NOMO-1 (cell line): ENCODE results near the gene EFEMP2.

Experiments
- DNase-seq, 2 experiments: peaks; one replicate each; lab custom pipeline; 2025; ENCODE audit not compliant: unreplicated experiment in 2 of 2; lab: John Stamatoyannopoulos, UW

Gene EFEMP2

DNA sequence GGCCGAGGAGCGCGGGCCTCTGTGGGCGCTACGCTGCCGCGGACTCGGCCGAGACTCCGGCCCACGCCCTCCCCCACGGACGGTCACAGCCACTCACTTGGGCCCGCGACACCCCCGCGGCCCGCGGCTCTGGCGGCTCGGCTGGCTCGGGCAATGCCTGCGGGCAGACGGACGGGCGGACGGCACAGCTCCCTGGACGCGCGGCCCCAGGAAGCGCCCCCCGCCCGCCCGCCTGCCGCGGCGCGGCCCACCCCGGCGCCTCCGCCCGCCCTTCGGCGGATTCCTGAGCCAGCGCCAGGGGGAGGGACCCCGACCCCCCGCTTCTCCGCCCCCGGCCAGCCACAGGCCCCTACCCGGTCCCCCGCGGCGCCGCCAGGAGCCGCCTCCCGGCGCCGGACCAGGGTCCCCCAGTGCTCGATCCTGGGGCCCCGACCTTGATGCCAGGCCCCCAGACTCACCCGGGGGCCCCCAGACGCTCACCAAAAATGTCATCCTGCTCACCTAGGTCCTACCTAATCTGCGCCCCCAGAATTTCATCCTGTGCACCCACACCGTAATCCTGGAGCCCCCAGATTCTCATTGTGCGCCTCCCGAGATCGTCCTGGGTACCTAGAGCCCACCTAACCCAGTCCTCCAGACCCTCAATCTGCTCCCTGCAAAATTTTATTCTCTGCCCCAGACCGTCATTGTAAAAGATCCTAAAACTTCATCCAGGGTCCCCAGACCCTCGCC, at the start of gene EFEMP2:
TSS of gene EFEMP2 (minus strand) at position 215 of the 732 bp plus-strand sequence. CDS start 446 bp downstream, outside the sequence.
- no peak for DNase-seq

DNA sequence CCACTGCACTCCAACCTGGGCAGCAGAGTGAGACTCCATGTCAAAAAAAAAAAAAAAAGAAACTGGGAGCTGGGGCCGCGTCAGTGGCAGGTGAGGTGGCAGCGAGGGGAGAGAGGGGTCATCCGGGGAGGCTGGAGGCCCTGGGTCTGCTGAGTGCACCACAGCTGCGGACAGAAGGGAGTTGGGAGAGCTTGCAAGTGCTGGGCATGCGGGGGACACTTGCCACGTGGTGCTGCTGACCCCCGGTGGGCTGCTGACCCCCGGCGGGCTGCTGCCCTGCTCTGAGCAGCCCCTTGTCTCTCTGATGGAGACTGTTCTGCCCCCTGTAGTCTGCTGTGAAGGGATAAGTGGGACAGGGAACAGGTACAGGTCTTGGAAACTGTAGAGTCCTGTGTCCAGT, 49.3 kb upstream of the EFEMP2 start:
- DNase-seq: no peak

DNA sequence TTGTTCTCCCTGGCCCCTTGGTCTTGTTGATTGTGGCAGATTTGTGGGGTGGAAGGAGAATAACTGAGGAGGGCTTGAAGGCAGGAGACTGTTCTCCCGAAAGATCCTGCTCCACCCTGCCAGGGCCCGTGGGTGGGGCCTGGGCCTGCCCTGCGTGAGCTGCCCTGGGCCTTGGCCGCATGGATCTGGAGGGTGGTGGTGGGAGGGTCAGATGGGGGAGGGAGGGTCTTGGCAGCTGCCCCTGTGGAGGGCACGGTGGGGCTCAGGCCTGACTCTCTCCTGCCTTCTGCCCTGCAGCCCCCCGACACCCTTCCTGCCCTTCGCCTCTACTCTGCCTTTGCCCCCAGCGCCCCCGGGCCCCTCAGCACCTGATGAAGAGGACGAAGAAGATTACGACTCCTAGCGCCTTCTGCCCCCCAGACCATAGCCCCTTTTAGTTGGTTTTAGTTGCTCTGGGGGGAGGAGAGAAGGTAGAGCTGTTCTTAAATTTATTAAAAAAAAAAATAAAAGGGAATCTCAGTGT, 48.5 kb upstream of the EFEMP2 start:
- no peak for DNase-seq

DNA sequence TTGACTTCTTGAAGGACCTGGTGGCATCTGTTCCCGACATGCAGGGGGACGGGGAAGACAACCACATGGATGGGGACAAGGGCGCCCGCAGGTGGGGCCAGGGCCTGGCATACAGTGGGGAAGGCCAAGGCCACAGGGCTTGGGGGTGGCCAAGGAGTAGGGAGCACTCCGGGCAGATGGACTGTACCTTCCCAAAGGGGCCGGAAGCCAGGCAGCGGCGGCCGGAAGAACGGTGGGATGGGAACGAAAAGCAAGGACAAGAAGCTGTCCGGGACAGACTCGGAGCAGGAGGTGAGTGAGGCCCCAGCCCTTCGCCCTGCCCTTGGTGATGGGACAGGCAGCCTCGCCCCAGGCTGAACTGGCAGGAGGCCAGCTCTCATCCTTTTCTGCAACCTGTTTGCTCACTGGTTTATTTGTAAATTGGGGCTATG, 47.8 kb upstream of the EFEMP2 start:
- DNase-seq: no peak

DNA sequence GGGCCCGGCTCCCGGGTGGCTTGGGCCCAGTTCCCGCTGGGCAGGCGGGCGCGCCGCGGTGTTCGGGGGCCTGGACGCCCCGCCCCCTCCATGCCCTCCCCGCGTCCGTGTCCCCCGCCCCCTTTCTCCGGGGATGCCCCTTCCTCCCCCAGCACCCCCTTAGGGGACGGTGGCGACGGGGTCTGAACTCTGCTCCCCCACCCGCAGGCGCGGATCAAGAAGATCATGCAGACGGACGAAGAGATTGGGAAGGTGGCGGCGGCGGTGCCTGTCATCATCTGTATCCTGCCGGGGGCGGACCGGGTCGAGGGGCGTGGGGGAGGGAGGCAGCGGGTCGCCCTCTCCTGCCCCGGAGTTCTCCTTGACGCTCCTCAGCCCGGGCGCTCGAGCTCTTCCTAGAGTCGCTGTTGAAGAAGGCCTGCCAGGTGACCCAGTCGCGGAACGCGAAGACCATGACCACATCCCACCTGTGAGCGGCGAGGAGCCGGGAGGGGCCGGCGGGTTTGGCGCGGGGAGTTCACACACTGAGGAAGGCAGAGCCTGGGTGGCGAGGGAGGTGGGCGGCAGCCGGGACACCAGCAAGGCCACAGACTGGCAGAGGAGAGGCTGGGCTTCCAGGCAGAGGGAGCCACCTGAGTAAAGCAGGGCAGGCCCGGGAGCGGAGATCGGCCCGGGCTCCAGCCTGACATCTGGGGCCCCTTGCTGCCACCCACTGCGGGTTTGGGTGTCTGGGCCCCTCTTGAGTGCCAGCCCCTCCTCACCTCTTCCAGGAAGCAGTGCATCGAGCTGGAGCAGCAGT, 47.2 kb upstream of the EFEMP2 start:
- peak in 1 of 2 experiments; percentile 46 for DNase-seq

DNA sequence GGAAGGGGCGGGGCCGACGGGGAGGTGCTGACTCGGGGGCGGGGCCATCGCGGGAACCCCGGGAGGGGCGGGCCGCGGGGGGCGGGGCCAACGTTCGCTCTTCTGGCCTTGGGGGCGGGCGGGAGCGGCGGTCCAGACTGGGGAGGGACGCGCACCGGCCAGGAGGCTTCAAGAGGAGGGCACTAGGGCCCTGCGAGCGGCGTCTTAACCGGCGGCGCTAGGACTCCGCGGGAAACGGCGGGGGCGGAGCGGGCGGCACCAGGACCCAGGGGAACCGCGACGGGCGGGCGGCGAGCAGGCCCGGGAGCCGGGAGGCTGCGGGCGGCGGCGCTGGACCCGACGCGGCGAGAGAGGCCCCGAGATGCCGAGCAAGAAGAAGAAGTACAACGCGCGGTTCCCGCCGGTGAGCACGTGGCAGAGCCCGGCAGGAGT, 46.6 kb upstream of the EFEMP2 start, which contains the start of gene DRAP1:
TSS of gene DRAP1 (plus strand) at position 286 of the 432 bp plus-strand sequence. CDS start at position 362, 76 bp downstream.
- peak; percentile 95 to 99 for DNase-seq

DNA sequence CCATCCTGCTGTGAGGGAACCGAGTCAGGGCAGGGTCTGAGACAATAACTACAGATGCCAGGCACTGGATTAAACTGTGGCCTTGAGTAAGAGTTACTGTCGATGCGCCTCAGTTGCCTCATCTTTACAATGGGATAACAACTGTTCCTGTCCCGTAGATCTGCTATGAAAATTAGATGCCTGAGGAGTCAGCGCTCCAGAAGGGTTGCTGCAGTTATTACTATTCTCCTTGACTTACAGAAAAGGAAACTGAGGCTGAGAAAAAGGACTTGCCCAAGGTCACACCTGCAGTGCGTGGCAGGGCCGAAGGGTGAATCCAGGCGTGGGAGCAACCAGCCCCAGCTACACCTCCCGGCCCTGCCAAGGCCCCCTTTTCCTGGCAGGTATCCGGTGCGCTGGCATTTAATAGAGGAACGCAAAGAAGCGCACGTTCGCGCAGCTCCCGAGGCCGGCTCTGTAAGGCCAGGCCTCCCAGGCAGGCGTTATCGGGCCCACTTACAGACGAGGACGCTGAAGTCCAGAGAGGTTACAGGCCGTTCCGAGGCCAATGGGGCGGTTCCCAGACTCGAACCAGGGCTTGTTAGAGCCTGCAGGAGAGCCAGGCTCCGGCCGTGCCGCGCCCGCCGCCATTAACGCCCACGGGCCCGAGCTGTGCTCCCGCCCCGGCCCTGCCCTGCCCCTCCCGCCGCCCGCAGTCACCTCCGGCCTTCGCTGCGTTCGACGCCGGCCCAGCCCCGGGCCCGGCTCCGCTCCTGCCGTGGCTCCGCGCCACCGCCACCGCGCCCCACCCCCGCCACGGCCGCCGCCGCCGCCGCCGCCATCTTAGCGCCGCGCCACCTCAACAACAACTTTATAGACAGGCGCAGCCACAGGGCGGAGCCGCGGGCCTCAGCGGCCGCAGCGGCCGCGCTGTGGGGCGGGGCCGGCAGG, 45.9 kb upstream of the EFEMP2 start, which contains the start of gene C11orf68:
TSS of gene C11orf68 (minus strand) at position 852 of the 930 bp plus-strand sequence. CDS start at position 821, 31 bp downstream.
- no peak for DNase-seq

DNA sequence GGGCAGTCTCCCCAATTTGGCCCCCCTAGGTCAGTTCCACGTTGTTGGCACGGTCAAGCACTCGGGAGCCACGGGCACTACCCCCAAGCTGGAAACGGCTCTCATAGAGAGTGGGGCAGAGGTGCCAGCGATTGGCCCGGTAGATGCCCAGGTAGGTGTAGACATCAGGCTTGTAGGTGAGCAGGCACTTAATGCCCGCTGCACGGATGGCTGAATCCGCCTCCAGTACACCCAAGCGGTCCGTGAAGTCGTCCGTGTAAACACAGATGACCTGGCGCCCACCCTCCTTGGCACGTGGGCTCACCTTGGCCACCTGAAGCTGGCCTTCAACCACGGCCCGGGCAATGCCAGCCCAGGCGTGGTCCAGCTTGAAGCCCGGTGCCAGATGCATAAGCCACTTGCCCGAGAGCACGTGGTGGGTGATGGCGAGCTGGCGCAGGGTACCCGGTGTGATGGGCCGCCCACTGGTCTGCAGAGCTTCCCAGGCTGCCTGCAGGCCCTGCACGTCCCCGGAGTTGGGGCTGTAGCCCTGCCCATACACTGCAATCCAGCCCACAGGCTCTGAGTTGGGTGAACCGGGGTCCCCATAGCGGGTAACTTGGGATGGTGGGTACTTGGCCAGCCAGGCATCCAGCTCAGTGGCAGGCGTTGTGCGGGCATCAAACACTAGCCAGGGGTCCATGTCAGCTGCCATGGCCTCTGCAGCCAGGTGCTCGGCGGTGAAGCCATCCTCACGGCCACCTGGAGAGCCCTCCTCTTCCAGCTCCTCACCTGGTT, 45.0 kb upstream of the EFEMP2 start:
- DNase-seq: no peak

DNA sequence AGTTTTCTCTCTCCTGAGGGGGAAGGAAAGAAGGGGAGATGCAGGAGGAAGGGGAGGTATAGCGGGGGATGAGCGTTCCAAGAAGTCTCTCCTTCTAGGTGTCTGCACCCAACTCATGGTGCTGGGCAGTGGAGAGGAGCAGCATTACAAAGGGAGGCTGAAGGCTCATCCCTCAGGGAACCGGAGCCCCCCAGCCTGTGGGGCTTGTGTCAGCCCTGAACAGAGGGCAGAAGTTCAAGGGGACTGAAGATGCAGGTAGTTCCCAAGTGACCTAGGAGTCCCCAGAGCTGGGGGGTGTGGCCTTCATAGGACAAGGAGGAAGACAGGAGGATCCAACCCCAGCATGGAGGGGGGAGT, 44.5 kb upstream of the EFEMP2 start:
- DNase-seq: no peak

DNA sequence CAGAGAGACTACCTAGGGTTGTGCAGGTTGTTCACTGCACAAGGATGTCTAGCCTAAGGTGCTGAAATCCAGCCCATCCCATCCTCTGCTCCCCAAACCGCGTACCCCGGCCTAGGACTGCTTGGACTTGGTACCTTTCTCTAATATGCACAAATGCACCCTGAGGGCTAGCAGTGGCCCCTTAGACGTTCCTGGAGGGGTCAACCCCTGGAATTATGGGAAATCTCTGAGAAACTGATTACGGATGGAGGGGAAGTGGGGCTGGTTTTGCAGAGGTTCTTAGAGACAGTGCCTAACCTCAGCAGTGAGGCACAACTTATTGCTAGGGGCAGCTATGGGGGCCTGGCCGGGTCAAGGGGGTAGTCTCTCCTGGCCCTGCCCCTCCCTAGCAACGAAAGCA, 43.8 kb upstream of the EFEMP2 start:
- no peak for DNase-seq

DNA sequence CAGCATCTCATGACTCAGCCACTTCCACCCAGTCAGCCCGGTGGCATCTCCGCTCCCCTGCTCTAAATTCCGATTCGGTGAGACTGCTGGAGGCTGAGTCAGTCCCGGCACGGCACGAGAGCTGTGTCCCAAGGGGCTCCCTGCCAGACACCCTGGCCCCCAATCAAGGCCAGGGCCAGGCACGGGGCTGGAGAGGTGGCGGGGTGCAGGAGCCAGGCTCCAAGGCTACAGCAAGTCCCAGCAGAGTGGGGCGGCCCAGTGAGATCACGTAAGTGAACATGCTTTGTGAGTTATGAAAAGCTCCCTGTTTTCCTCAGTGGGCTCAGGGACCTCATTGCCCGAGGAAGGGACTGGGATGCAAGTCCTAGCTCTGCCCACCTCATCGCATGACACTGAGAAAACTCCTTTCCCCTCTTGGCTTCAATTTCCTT, 43.2 kb upstream of the EFEMP2 start:
- no peak for DNase-seq

DNA sequence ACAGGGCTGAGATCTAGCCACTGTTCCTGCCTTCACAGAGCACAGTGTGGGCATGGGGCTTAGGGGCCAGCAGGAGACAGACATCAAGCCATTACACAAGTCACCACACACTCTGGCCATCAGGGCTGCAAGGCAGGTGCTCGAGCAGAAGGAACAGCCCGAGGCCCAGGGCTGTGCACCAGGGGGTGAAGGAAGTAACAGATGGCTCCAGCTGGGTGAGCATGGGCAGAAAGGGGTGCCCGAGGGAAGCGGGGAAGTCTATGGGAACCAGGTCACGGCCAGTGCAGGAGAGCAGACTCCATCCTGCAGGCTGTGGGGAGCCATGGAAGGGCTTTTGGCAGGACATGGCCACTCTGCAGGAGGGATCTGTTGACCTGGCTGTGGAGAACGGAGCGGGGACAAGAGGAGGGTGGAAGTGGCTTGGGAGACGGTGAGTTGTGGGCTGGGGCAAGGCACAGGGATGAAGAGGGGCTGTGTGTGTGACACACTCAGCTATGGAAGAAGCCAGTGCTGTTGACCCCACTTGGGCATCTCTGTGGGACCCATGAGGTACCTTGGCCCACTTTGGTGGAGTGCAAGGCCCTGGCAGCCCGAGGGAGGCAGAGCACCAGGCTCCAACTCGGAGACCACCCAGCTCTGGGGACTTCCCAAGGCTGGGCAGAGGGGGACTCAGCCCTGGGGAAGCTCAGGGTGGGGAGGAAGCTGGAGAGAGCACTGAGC, 42.7 kb upstream of the EFEMP2 start:
- no peak for DNase-seq

DNA sequence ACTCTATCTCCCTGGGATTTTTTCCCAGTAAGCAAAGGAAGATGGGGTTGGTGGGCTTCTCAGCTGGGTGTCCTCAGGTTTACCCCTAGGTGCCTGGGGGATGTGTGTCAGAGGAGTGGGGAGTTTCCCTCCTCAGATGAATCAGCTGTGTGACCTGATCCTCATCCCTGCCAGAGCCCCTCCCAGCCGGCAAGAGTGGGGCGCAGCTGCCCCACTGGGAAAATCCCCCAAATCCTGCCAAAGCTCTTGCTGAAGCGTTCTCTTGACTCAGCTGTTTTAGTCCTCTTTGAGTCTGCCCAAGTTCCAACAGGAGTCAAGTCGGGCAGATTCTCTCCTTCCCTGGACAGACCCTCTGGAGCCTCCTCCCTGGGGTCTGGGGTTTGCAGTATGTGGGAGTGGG, 40.2 kb upstream of the EFEMP2 start:
- no peak for DNase-seq

DNA sequence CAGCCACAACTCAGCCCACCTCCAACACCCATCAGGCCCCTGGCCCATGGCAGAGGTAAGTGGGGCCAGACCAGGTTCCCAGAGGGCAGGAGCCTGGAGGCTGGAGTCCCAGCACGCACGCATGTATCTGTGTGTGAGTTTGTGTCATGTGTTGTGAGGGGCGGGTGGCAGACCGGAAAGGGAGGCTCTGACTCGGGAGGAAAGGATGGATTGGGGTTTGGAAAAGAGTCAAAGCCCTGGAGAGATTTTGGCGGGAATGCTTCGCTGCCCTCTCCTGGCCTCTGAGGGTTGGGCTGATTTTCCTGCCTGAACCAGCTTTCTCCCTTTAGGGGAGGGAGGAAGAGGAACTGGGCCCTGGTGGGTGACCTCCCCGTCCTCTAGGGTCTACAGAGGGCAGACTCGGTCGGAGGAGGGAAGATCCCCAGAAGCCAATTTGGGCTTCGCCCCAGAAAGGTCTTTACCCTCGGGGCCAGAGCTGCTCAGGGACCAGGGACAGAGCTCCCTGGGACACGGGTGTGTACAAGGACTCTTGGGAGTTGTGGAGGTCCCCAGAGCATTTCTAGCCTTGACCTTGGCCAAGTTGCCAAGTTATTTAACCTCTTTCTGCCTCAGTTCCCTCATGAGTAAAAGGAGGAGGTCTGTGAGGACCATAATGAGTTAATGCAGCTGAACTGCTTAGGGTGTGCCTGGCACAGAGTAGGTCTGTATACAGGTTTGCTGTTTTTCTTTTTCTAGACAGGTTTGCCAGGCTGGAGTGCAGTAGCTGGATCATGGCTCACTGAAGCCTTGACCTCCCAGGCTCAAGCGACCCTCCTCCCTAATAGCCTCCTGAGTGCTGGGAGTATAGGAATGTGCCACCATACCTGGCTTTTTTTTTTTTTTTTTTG, 39.3 kb upstream of the EFEMP2 start:
- DNase-seq: no peak

DNA sequence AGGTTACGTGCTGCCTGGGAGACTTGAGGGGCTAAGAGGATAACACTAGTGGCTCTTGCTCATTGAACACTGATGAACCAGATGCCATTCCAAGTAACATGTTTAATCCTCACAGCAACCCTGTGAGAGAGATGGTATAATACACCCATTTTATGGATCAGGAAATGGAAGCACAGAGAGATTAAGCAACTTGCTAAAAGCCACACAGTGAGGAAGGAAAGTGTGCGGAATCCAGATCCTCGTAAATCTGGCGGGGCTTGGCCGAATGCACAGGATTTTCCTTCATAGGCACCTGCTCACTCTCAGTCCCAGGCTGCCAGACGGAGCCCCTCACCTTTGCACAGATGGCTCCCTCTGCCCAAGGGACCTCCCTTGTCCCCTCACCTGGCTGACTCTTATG, 35.3 kb upstream of the EFEMP2 start:
- no peak for DNase-seq

DNA sequence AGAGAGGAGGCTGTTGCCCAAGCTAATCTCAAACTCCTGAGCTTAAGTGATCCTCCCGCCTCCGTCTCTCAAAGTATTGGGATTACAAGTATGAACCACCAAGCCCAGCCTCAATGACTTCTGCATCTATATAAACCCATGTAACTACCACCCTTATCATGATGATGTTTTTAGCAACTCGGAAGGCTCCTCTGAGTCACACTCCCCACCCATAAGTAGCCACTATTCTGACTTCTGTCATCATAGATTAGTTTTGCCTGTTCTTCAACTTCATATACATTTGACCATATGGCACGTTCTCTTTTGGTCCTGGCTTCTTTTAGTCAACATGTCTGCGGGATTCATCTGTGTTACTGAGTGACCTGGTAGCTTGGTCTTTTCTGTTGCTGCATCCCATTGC, 34.0 kb upstream of the EFEMP2 start:
- no peak for DNase-seq

DNA sequence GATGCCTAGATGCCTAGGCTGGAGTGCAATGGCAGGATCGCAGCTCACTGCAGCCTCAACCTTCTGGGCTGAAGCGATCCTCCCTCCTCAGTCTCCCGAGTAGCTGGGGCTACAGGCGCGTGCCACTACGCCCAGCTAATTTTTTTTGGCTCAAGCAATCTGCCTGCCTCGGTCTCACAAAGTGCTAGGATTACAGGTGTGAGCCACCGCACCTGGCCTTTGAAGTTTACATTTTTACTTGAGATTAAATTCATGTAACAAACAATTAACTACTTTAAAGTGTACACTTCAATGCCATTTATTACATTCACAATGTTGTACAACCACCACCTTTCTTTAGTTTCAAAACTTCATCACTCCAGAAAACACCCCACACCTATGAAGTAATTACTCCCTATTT, 31.1 kb upstream of the EFEMP2 start:
- no peak for DNase-seq

DNA sequence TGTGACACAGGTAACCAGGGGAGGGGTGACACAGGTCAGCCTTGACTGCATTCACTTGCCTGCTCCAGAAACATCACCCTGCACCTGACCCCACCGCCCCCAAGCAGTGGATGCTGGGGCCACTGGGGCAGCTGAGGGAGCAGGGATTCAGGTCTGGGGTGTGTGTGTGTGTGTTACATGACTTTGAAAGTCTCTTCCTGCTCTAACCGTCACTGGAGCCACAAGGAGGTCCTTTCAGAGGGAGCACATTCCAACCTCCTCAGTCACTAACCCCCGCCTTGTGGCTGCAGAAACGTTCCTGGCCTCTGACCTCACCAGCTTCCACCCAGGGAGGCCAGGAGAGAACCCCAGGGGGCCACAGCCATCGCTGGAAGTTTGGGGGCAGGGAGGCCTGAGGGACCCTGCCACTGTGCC, 30.5 kb upstream of the EFEMP2 start:
- DNase-seq: no peak
